Measurements from ENCODE around the gene PPP3CA. TPM values are rescaled to one million over a fixed set of nuclear protein-coding genes. Genes with fewer than 3 reads are reported as not detected.

PPP3CA gene
- polyA plus RNA-seq, 3 donors = 6.5 to 27.2 (median 14.1) TPM

GRCh38 chr4:101337688-101338087 is 9.6 kb downstream of the PPP3CA start:
- WGBS, 3 donors = 90 to 95% (median 93%) methylated on average over 4 of the region's 4 CpGs
- no peak overlapping the region for H3K27ac ChIP-seq (ENCODE audit: low read depth, low read length)

GRCh38 chr4:101334963-101335572 is 12.3 kb downstream of the PPP3CA start:
- WGBS, 3 donors = 45 to 80% (median 76%) methylated on average over 6 of the region's 6 CpGs
- H3K27ac ChIP-seq (ENCODE audit: low read depth, low read length) = no peak overlapping the region

- 82 to 91% (median 85%) methylated on average over 4 of the region's 4 CpGs for WGBS, 3 donors
- no peak overlapping the region for H3K27ac ChIP-seq (ENCODE audit: low read depth, low read length)
Measured at GRCh38 chr4:101332424-101332823, 14.9 kb downstream of the PPP3CA start.

- WGBS, 3 donors = 88 to 98% (median 97%) methylated on average over 1 of the region's 1 CpG
Measured at GRCh38 chr4:101331017-101331416, 16.3 kb downstream of the PPP3CA start.

GRCh38 chr4:101329592-101329991 is 17.7 kb downstream of the PPP3CA start:
- WGBS, 3 donors = 78 to 94% (median 80%) methylated on average over 1 of the region's 1 CpG
- no peak overlapping the region for H3K27ac ChIP-seq (ENCODE audit: low read depth, low read length)

More at GRCh38 chr4:101331017-101331416, 16.3 kb downstream of the PPP3CA start:
- H3K27ac ChIP-seq (ENCODE audit: low read depth, low read length) = no peak overlapping the region

- no peak overlapping the region for H3K27ac ChIP-seq (ENCODE audit: low read depth, low read length)
- WGBS, 3 donors = 68 to 82% (median 77%) methylated on average over 4 of the region's 4 CpGs
Measured at GRCh38 chr4:101328063-101328602, 19.2 kb downstream of the PPP3CA start.

GRCh38 chr4:101326576-101326975 is 20.8 kb downstream of the PPP3CA start:
- H3K27ac ChIP-seq (ENCODE audit: low read depth, low read length) = no peak overlapping the region
- WGBS, 3 donors = 79 to 98% (median 93%) methylated on average over 1 of the region's 1 CpG

- WGBS, 3 donors = 95 to 99% (median 98%) methylated on average over 1 of the region's 1 CpG
- no peak overlapping the region for H3K27ac ChIP-seq (ENCODE audit: low read depth, low read length)
Measured at GRCh38 chr4:101322743-101323142, 24.6 kb downstream of the PPP3CA start.

- WGBS, 3 donors = 58 to 78% (median 67%) methylated on average over 4 of the region's 4 CpGs
- no peak overlapping the region for H3K27ac ChIP-seq (ENCODE audit: low read depth, low read length)
Measured at GRCh38 chr4:101321481-101322042, 25.8 kb downstream of the PPP3CA start.

GRCh38 chr4:101315786-101316185 is 31.5 kb downstream of the PPP3CA start:
- WGBS, 3 donors = 94 to 97% (median 96%) methylated on average over 3 of the region's 3 CpGs
- H3K27ac ChIP-seq (ENCODE audit: low read depth, low read length) = no peak overlapping the region

- 61 to 86% (median 69%) methylated on average over 2 of the region's 2 CpGs for WGBS, 3 donors
Measured at GRCh38 chr4:101315041-101315440, 32.3 kb downstream of the PPP3CA start.

GRCh38 chr4:101309925-101310324 is 37.4 kb downstream of the PPP3CA start:
- no peak overlapping the region for H3K27ac ChIP-seq (ENCODE audit: low read depth, low read length)
- WGBS, 3 donors = 71 to 78% (median 74%) methylated on average over 4 of the region's 4 CpGs

More at GRCh38 chr4:101315041-101315440, 32.3 kb downstream of the PPP3CA start:
- no peak overlapping the region for H3K27ac ChIP-seq (ENCODE audit: low read depth, low read length)

GRCh38 chr4:101307899-101308298 is 39.4 kb downstream of the PPP3CA start:
- 88 to 94% (median 91%) methylated on average over 2 of the region's 2 CpGs for WGBS, 3 donors

GRCh38 chr4:101306764-101307615 is 40.3 kb downstream of the PPP3CA start:
- WGBS, 3 donors = 58 to 65% (median 64%) methylated on average over 4 of the region's 4 CpGs

More at GRCh38 chr4:101307899-101308298, 39.4 kb downstream of the PPP3CA start:
- H3K27ac ChIP-seq (ENCODE audit: low read depth, low read length) = no peak overlapping the region

GRCh38 chr4:101306225-101306624 is 41.1 kb downstream of the PPP3CA start:
- no peak overlapping the region for H3K27ac ChIP-seq (ENCODE audit: low read depth, low read length)
- WGBS, 3 donors = 56 to 82% (median 58%) methylated on average over 3 of the region's 3 CpGs

More at GRCh38 chr4:101306764-101307615, 40.3 kb downstream of the PPP3CA start:
- H3K27ac ChIP-seq (ENCODE audit: low read depth, low read length) = no peak overlapping the region

GRCh38 chr4:101304916-101305315 is 42.4 kb downstream of the PPP3CA start:
- no peak overlapping the region for H3K27ac ChIP-seq (ENCODE audit: low read depth, low read length)
- WGBS, 3 donors = 59 to 85% (median 82%) methylated on average over 2 of the region's 2 CpGs

GRCh38 chr4:101299899-101300540 is 47.3 kb downstream of the PPP3CA start:
- no peak overlapping the region for H3K27ac ChIP-seq (ENCODE audit: low read depth, low read length)
- 72 to 87% (median 74%) methylated on average over 3 of the region's 3 CpGs for WGBS, 3 donors

- no peak overlapping the region for H3K27ac ChIP-seq (ENCODE audit: low read depth, low read length)
- 77 to 92% (median 91%) methylated on average over 2 of the region's 2 CpGs for WGBS, 3 donors
Measured at GRCh38 chr4:101299021-101299420, 48.3 kb downstream of the PPP3CA start.

Measured in adipose tissue (tissue), 3 donors.